ENCODE measurements around the gene C2CD4A. TPM values are rescaled to one million over a fixed set of nuclear protein-coding genes. Genes with fewer than 3 reads are reported as not detected.

The C2CD4A gene
- total and polyA plus RNA-seq, 2 donors (not counting 3 experiments of a cell fraction or from before 2014, with no cell fraction given) = 0.33 to 0.46 TPM

DNA sequence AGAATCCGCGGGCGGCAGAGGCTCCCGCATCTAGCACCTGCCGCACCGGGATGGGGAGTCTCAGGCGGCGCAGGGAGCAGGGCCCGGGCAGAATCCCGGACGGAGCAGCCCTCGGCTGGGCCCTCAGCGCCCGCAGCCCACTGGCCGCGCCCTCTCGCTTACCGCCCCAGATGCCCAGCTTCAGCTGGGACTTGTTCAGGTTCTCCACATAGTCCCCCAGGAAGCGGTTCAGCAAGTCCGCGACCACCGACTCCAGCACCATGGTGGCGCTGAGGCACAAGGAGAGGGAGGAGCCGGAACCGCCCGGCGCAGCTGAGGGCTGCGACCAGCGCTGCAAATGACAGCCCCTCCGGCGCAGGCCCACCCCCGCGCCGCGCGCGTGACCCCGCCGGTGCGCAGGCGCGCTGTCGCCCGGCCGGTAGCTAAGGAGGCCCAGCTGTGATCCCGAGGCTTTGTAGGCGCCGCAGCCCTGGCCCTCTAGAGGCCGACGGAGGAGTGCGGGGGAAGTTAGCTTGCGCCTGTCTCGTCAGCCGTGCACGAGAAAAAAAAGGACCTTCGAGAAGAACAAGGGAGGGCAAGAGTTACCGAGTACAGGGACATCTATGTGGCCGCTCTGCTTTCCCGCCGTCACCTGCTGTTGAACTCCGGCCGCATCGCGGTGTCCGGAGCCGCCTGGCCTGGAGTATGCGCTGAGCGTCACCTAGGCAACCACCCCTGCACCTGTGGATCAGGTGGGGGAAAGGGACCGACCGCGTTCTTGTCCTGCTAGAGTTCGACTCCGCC, 6.5 kb upstream of the C2CD4A start, which contains the start of gene VPS13C:
Gene VPS13C (minus strand): TSS at position 335 of the 783 bp plus-strand sequence. CDS start 73 bp downstream, at position 262.
- FAIRE-seq = peak; percentile 84
- Histone ChIP-seq H3K4me1 (ENCODE audit: control insufficient read depth, extremely low read depth, insufficient read depth, low read length) (peaks cover 25% of the 10 kb centered on the region), H3K27ac (ENCODE audit: insufficient read depth, low read depth, low read length) (peak within 1 kb of the TSS; percentile 81), H2AFZ (ENCODE audit: low read depth, low read length) (peak within 1 kb of the TSS; percentile 98), H3K9me3 (replicated peaks; ENCODE audit: control insufficient read depth, insufficient read depth, low read length) (no peaks in the 10 kb centered on the region), H3K9me1 (replicated peaks; ENCODE audit: control insufficient read depth, extremely low read depth, insufficient read depth, low read length) (no peaks in the 10 kb centered on the region), H3K27me3 (ENCODE audit: control insufficient read depth in 2 of 2, insufficient read depth in 2 of 2, low read length in 2 of 2) (no peaks in the 10 kb centered on the region), H3K4me3 (replicated peaks in 1 of 3; ENCODE audit: insufficient read depth in 1 of 3, low read depth in 1 of 3, low read length in 3 of 3) (peak within 1 kb of the TSS; percentile 90 to 99 (median 92)), H3K36me3 (ENCODE audit: control insufficient read depth in 2 of 2, extremely low read depth in 1 of 2, insufficient read depth in 2 of 2, low read length in 2 of 2) (no peaks in the 10 kb centered on the region), H3K4me2 (ENCODE audit: insufficient read depth, low read length) (peak within 1 kb of the TSS; percentile 99), H3K9ac (replicated peaks; ENCODE audit: extremely low read depth, insufficient read depth, low read length) (peak within 1 kb of the TSS; percentile 92), H4K20me1 (replicated peaks; ENCODE audit: control insufficient read depth, extremely low read depth, insufficient read depth, low read length) (no peaks in the 10 kb centered on the region), H3K79me2 (ENCODE audit: control insufficient read depth, insufficient read depth, low read length) (peaks cover 32% of the 10 kb centered on the region)
- CTCF ChIA-PET = interaction anchor here (0.6 to 3.5 kb wide), 26 partner anchors 10 to 247 kb away, joined by 3 to 29 read pairs (median 6); partner anchors contain the start of gene C2CD4B
- POLR2A ChIA-PET = interaction anchor here (1.1 to 1.7 kb wide), 2 partner anchors 59 to 105 kb away, joined by 4 to 5 read pairs; partner anchors contain the start of gene C2CD4B
- no TSS peak for BruUV-seq (replicated peaks)
- dilution Hi-C loops (cut with MboI; ENCODE audit: extremely low pct_ligation_motif_present, low sequenced_read_pairs) (no loop called here), intact Hi-C loops (cut with micrococcal nuclease) (loop anchor here (1.0 to 2.0 kb wide), 2 partner anchors 8 to 112 kb away; no protein-coding TSS in a partner anchor)
- DNase-seq (ENCODE audit: low read depth, low spot score) = peak; percentile 98
- TF ChIP-seq POLR2AphosphoS5 (IDR thresholded peaks at IDR 0.05; ENCODE audit: insufficient read depth, low read depth, low read length) = peak; percentile 70
- peak; percentile 60 for TF ChIP-seq MAX (IDR thresholded peaks at IDR 0.05; ENCODE audit: insufficient read depth, insufficient read length)
- peak; percentile 80 for TF ChIP-seq POLR2A (IDR thresholded peaks at IDR 0.05; ENCODE audit: low read depth, low read length)
- peak; percentile 85 to 91 for TF ChIP-seq CTCF (IDR thresholded peaks at IDR 0.05; ENCODE audit: extremely low read depth in 1 of 2, insufficient read depth in 1 of 2, low read depth in 1 of 2, low read length in 2 of 2)
- no peak for TF ChIP-seq FOS (IDR thresholded peaks at IDR 0.05; ENCODE audit: borderline replicate concordance, insufficient read depth, low read length)
